NCI-H1417 (cell line): ENCODE data around the gene CALN1.
"Not testable (repeated sequence)": the region's sequence is repeated elsewhere in the genome, so short reads cannot be mapped to it uniquely, and the experiment has no call there.

ENCODE experiments used
- DNase-seq, 3 experiments: peaks; one replicate each; lab custom pipeline; 2025; lab: John Stamatoyannopoulos, UW

Gene CALN1

GRCh38 chr7:72266771-72267170 is 145.4 kb downstream of the CALN1 start:
- DNase-seq, result no peak

- no peak for DNase-seq
Observed at GRCh38 chr7:72265071-72265904, 146.8 kb downstream of the CALN1 start.

GRCh38 chr7:72260406-72260805 is 151.7 kb downstream of the CALN1 start:
- DNase-seq, result no peak

GRCh38 chr7:72258074-72258473 is 154.1 kb downstream of the CALN1 start:
- no peak for DNase-seq

- DNase-seq, result no peak
Observed at GRCh38 chr7:72254455-72254854, 157.7 kb downstream of the CALN1 start.

GRCh38 chr7:72249106-72249505 is 163.0 kb downstream of the CALN1 start:
- DNase-seq, result no peak

GRCh38 chr7:72244826-72245398 is 167.2 kb downstream of the CALN1 start:
- DNase-seq, result no peak

- DNase-seq, result no peak
Observed at GRCh38 chr7:72243329-72243728, 168.8 kb downstream of the CALN1 start.

DNA sequence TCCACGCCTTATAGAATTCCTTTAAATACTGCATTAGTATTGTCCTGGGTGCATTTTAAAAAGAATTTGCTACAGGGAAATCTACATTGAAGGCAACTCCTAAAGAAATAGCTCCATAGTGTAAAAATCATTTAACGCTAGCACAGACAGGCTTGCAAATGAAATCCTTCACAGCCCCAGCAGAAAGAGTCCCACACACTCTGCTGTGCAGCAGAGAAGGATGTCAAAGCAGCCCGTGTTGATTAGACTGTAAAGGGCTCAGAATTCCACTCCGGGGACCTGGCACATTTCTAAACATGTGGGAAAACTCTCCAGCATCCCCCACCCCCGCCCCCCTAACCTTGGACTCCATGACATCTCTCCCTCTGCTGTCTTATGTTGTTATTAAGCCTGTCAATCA is 176.8 kb downstream of the CALN1 start:
- no peak for DNase-seq

DNA sequence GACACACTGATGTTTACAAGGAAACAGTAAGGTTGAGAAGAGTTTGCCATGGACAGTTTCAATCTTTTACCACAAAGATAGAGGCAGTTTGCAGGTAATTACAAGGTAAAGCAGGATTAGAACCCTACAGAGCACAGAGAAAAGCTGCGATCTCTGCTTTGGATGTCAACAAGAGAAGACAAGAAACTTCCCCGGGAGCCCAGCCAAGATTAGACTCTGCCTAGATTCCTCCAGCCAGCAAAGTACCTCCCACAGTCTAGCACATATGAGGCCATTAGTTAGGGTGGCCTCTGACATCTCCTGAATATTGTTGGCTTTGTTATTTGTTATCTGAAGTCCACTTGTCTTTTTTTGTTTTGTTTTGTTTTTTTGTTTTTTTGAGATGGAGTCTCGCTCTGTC is 178.1 kb downstream of the CALN1 start:
- no peak for DNase-seq

DNA sequence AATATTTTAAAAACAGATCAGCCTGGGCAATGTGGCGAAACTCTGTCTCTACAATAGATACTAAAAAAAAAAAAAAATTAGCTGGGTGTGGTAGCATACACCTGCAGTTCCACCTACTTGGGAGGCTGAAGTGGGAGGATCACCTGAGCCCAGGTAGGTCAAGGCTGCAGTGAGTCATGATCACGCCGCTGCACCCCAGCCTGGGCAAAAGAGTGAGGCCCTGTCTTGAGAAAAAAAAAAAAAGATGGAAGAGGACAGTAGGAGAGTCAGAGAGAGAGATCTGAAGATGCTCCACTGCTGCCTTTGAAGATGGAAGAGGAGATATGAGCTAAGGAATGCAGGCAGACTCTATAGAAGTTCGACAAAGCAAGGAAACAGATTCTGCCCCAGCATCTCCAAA is 181.9 kb downstream of the CALN1 start:
- no peak for DNase-seq

- DNase-seq, result no peak
Observed at GRCh38 chr7:72223351-72223750, 188.8 kb downstream of the CALN1 start.

GRCh38 chr7:72222136-72222535 is 190.0 kb downstream of the CALN1 start:
- no peak for DNase-seq

DNA sequence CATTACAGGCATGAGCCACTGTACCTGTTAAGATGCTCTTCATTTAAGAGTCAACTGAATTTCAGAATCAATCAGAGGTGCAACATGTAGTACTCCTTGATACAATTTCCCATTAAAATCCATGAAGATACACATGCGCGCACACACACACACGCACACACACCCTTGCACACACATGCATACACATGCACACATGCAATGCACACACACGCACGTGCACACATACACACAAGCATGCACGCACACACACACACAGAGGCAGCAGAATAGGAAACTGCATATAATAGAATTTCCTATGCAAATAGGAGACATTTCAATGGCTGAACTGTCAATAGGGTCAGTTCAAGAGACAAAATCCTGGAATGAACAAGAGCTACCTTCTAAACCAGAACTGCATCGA is 192.6 kb downstream of the CALN1 start:
- no peak for DNase-seq

GRCh38 chr7:72217151-72217550 is 195.0 kb downstream of the CALN1 start:
- no peak for DNase-seq

DNA sequence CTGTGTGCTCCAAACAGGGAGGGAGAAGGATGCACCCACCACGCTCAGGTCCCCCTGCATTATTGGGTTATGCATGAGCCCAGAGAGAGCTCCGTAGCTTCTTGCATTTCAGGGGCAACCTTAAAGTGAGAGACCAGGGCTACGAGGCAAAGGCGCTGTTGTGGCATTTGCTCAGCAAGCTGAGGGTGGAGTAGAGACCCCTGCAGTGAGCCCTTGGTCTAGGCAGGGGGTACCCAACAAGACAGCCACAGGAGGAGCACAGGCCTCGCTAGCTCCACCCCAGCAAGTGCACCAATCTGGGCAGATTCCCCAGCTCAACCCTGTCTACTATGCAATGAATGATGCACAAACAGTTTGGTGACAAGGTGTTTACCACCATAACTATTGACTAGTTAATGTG is 198.4 kb downstream of the CALN1 start:
- no peak for DNase-seq

DNA sequence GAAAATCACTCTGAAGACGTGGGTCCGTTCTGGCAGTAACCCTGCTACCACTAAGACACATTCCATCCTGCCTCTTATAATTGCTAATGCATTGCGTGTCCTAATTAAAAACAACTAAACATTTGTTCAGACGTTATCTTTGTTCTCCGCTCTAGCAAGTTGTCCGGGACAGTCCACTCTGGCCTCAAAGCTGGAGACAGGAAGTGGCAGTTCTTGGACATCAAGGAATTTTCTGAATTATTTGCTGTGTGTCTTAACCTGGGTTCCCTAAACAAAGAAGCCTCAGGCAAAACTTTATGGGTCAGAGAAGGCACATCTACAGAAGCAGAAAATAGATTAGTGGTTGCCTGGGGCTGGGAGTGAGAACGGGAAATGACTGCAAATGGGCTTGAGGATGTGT is 199.1 kb downstream of the CALN1 start:
- no peak for DNase-seq

DNA sequence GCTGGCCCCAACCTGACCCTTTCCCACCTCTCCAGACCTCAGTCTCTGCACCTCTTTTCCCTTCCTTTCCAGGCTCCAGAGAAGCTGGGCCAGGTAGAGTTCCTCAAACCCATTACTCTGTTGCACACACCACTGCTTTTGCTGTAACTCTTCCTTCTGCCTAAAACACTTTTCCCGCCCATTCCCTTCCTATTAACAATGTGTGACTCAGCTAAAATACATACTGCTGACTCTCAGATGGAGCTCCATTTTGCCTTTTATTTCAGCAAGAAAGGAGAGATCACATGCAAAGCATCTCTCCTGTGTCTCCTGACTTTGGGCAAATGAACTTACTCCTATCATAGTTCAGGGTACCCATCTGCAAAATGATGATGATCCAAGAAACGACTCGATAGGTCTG is 201.0 kb downstream of the CALN1 start:
- DNase-seq, result no peak

GRCh38 chr7:72209006-72209405 is 203.1 kb downstream of the CALN1 start:
- not testable (repeated sequence) for DNase-seq

DNA sequence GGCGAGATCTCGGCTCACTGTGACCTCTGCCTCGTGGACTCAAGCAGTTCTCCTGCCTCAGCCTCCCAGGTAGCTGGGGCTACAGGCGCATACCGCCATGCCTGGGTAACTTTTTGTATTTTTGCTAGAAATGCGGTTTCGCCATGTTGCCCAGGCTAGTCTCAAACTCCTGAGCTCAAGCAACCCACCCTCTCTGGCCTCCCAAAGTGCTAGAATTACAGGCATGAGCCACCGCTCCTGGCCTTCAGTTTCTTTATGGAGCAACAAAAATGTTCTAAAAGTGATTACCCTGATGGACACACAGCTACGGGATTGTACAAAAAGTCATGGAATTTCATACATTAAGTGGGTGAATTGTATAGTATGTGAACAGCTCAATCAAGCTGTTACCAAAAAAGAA is 216.0 kb downstream of the CALN1 start:
- no peak for DNase-seq

GRCh38 chr7:72190919-72191318 is 221.2 kb downstream of the CALN1 start:
- no peak for DNase-seq

- DNase-seq, result no peak
Observed at GRCh38 chr7:72190146-72190545, 222.0 kb downstream of the CALN1 start.

- no peak for DNase-seq
Observed at GRCh38 chr7:72187179-72187578, 225.0 kb downstream of the CALN1 start.

DNA sequence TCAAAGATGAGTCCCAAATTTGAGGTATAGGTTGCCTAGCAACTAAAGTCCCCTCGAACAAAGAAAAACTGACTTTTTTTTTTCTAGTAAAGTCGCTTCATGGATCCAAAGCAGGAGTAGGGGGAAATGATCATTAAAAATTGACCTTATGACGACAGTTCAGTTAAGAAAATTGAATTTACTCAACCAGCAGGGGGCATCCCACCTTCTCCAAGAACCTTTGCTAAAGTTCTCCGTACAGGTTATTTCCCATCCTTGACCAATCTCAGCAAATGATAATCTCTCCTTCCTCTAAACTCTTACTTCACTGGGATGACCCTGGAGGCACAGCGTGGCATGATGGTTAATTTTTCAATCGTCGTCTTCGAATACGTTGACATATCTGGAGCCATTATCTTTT is 228.3 kb downstream of the CALN1 start:
- DNase-seq, result peak in 2 of 3 experiments; percentile 7 to 22
